Prostate gland (tissue), 2 donors: Measurements from ENCODE around the gene GRB7. TPM values are rescaled to one million over a fixed set of nuclear protein-coding genes. Genes with fewer than 3 reads are reported as not detected.

Experiments used
- DNase-seq: peaks from one replicate; pipeline ENCODE4 v3.0.0-alpha.2; 2019; ENCODE audit warnings: low spot score
- H3K27ac ChIP-seq, 2 donors: fragments of 200-600 bp; sonication (generic); 2 replicates each; pipeline ENCODE4 v1.5.1; 2017 to 2019
- H3K27me3 ChIP-seq: fragments of 200-600 bp; sonication (generic); replicated peaks from 2 replicates; pipeline ENCODE4 v1.5.1; 2019; ENCODE audit not compliant: insufficient read depth
- H3K36me3 ChIP-seq, 2 donors: fragments of 200-600 bp; sonication (generic); 1 replicate in 1 of 2; 2 replicates in 1 of 2; pipeline versions ENCODE4 v1.5.1 to v1.8.1; 2017 to 2019
- H3K4me1 ChIP-seq: fragments of 200-600 bp; sonication (generic); replicated peaks from 2 replicates; pipeline ENCODE4 v1.5.1; 2019
- H3K4me3 ChIP-seq, 2 donors: fragments of 200-600 bp; sonication (generic); 2 replicates each; pipeline ENCODE4 v1.5.1; 2017 to 2019
- H3K9me3 ChIP-seq: fragments of 200-600 bp; sonication (generic); 2 replicates; pipeline ENCODE4 v1.5.1; 2017
- POLR2A ChIP-seq: fragments of 450-650 bp; IDR thresholded peaks from one replicate; pipeline ENCODE4 v1.6.1; 2016; ENCODE audit warnings: antibody characterized with exemption, mild to moderate bottlenecking
- POLR2AphosphoS5 ChIP-seq: sonication (generic); formaldehyde crosslinking; IDR thresholded peaks from one replicate; pipeline ENCODE4 v1.6.1; 2017; ENCODE audit warnings: antibody characterized with exemption
- WGBS: methylation state at CpG from one replicate; pipeline ENCODE4 v1.1.5; 2018; 5-methylcytosine and 5-hydroxymethylcytosine counted together
- intact Hi-C: fragments of 100-400 bp; cut with DNase I; formaldehyde crosslinking; loops from one replicate; pipeline ENCODE4 v1.14.2; 2022
- total RNA-seq, 2 donors: library from RNA; depleted of rRNA; stranded (reverse); fragments of >200 nt; gene quantifications; one replicate each; pipeline ENCODE4 v1.1.0, GENCODE V29; 2016
- TF ChIP-seq, protein P1 (sequence below), 4 experiments: fragments of 200-600 bp in 2 of 4; fragments of 450-650 bp in 2 of 4; sonication (generic) in 2 of 4; IDR thresholded peaks; 1 replicate in 3 of 4; 2 replicates in 1 of 4; pipeline ENCODE4 v1.5.1; 2016 to 2019; ENCODE audit warnings: antibody characterized with exemption in 4 of 4, mild to moderate bottlenecking in 2 of 4, moderate library complexity in 2 of 4

GRB7 gene
- total RNA-seq, 2 donors from 2014 or later, result 25.7 to 32.6 TPM

DNA sequence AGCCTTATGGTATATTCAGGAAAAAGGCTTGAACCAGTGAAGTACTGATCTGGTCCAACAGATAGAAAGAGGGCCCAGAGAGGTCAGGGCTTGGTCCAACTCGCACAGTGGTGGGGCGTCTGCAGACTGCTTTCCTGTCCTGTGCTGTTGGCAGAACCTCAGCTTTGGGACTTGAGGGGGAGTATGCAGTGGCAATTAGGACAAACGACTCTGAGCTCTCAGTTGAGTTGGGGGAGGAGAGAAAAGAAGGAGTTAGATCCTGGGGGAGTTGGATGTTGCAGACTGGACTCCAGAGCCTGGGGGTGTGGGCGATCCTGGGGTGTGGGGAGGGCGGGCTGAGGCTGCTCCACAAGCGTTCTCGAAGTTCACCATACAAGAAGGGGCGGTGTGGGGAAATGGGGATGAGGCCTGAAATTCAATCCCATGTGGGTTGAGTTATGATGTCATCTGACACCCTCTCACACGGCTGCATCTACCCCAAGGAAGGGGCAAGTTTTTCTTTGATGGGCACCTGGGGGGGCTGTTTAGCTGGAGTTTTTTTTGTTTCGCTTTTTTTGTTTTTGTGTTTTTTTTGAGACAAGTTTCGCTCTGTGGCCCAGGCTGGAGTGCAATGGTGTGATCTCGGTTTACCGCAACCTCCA is 14.6 kb downstream of the GRB7 start:
- Histone ChIP-seq H3K27ac (no peak overlapping the region), H3K4me3 (no peak overlapping the region), H3K4me1 (no peaks in the 10 kb centered on the region), H3K27me3 (no peaks in the 10 kb centered on the region), H3K9me3 (no peaks in the 10 kb centered on the region), H3K36me3 (no peaks in the 10 kb centered on the region)
- no peak for TF ChIP-seq POLR2A
- TF ChIP-seq POLR2AphosphoS5, result no peak
- TF ChIP-seq, protein P1, sequence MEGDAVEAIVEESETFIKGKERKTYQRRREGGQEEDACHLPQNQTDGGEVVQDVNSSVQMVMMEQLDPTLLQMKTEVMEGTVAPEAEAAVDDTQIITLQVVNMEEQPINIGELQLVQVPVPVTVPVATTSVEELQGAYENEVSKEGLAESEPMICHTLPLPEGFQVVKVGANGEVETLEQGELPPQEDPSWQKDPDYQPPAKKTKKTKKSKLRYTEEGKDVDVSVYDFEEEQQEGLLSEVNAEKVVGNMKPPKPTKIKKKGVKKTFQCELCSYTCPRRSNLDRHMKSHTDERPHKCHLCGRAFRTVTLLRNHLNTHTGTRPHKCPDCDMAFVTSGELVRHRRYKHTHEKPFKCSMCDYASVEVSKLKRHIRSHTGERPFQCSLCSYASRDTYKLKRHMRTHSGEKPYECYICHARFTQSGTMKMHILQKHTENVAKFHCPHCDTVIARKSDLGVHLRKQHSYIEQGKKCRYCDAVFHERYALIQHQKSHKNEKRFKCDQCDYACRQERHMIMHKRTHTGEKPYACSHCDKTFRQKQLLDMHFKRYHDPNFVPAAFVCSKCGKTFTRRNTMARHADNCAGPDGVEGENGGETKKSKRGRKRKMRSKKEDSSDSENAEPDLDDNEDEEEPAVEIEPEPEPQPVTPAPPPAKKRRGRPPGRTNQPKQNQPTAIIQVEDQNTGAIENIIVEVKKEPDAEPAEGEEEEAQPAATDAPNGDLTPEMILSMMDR (IDR thresholded peaks at IDR 0.05), result no peak
- no peak for DNase-seq
- 81% methylated on average over 13 of the region's 13 CpGs for WGBS
- intact Hi-C loops, result no loop called here

DNA sequence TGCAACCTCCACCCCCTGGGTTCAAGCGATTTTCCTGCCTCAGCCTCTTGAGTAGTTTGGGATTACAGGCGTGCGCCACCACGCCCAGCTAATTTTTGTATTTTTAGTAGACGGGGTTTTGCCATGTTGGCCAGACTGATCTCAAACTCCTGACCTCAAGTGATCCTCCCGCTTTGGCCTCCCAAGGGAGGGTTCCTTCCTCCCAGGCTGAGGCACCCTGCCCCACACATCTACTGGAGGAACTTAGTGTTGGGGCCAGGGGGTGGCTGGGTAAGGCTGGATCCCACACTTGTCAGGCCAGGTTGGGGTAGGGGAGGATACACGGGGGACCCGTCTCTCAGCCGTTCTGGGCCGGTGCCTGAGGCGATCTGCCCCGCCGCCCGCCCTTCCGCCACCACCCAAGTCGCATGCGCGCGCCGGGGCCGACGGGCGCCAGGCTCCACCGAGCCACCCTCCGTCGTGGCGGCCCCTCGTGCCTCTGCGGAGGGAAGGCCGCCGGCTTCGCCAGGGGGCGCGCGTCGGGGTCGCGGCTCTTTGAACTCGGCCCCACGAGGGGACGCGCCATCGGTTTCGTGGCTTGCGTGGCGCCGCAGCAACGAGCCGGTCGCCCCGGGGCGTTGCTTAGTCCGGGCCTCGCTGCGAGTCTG is 15.9 kb downstream of the GRB7 start:
- intact Hi-C loops, result loop anchor here (2.0 kb wide), 1 partner anchor 131 kb away; no protein-coding TSS in a partner anchor
- DNase-seq, result peak; percentile 27
- Histone ChIP-seq H3K4me1 (no peaks in the 10 kb centered on the region), H3K27me3 (no peaks in the 10 kb centered on the region), H3K36me3 (no peaks in the 10 kb centered on the region), H3K4me3 (peak overlapping the region; percentile 61), H3K27ac (peak overlapping the region; percentile 85 to 88), H3K9me3 (no peaks in the 10 kb centered on the region)
- TF ChIP-seq, protein P1 (IDR thresholded peaks at IDR 0.05), result no peak
- peak; percentile 34 for TF ChIP-seq POLR2A
- WGBS, result 11% methylated on average over 42 of the region's 55 CpGs

DNA sequence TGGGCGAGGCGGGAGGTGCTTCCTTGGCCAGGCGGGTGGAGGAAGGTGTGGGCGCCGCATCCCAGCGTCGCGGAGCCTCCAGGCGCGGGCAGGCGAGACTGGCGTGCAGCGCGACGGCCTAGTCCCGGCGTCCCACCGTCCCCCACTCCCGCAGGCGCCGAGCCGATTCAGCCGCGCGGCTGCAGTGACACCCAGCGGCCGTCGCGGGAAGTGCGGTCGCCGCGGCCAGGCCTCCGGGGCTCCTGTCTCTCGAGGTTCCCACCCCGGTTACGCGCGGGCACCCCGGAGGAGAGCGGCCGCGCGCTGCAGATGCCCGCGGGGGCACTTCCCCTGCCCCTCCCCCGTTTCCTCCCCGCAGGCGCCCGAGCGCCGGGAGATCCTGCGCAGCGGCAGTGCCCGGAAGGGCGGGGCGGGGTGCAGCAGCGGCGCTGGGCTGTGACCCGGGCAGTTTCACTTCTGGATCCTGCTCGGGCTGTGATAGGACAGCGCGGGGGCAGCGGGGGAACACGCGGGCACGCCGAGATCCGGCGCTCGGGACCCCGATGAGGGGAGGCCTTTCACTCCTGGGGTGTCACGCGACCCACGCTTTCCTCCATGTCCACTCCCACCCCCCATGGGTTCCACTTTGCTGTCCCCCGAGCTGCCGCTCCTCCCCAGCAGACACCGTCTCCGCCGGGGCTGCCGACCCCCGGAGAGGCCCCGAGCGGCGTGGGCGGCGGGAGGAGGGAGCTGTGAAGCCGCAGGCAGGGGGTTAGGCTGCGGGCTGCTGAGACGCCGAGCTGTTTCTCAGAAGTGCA is 16.6 kb downstream of the GRB7 start:
- Histone ChIP-seq H3K4me1 (no peaks in the 10 kb centered on the region), H3K4me3 (peak overlapping the region; percentile 61), H3K27ac (peak overlapping the region; percentile 85 to 88), H3K36me3 (no peaks in the 10 kb centered on the region), H3K9me3 (no peaks in the 10 kb centered on the region), H3K27me3 (no peaks in the 10 kb centered on the region)
- intact Hi-C loops, result loop anchor here (2.0 kb wide), 1 partner anchor 132 kb away; no protein-coding TSS in a partner anchor
- DNase-seq, result peak; percentile 81
- TF ChIP-seq POLR2A (peak; percentile 74), POLR2AphosphoS5 (peak; percentile 85)
- TF ChIP-seq, protein P1 (IDR thresholded peaks at IDR 0.05), result peak; percentile 95 to 100 (median 99)
- WGBS, result 0% methylated on average over 30 of the region's 91 CpGs

DNA sequence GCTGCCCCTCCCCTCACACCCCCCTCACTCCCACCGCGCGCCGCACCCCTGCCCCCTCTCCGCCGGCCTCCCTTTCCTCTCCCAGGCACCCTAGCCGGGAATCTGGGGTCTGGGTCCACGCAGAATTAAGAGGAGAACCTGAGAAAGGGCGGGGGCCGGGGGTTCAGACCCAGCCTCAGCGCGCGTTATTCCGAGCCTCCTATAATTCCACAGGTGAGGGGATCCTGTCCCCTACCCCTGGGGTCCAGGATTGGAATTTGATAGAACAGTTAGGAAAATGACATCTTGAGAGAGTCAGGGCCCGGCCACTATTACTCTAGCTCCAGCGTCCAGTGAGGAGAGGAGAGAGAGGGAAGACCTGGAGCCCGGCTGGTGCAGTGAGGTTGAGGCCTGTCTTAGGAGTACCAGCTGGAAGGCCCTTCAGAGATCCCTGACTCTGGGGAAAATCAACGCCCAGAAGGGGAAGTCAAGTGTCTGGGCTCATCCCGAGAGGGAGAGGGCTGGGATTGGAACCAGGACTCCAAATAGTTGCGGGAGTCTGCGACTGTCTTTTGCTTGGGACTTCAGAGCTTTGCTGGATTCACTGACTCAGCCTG is 17.3 kb downstream of the GRB7 start:
- intact Hi-C loops, result loop anchor here (2.0 kb wide), 1 partner anchor 132 kb away; no protein-coding TSS in a partner anchor
- peak overlapping the region; percentile 61 for H3K4me3 ChIP-seq
- no peaks in the 10 kb centered on the region for H3K27me3 ChIP-seq
- 37% methylated on average over 21 of the region's 21 CpGs for WGBS
- no peak for DNase-seq
- H3K9me3 ChIP-seq, result no peaks in the 10 kb centered on the region
- no peaks in the 10 kb centered on the region for H3K4me1 ChIP-seq
- TF ChIP-seq POLR2A (no peak), POLR2AphosphoS5 (no peak)
- TF ChIP-seq, protein P1 (IDR thresholded peaks at IDR 0.05), result no peak
- peak overlapping the region; percentile 85 to 88 for H3K27ac ChIP-seq
- no peaks in the 10 kb centered on the region for H3K36me3 ChIP-seq
